K562 (cell line): ENCODE results near the gene TFPT. TPM values are rescaled to one million over a fixed set of nuclear protein-coding genes. Genes with fewer than 3 reads are reported as not detected.

Experiments used
- ATAC-seq: fragments of 200-7000 bp; cut with Tn5 transposase; 3 replicates; pipeline ENCODE4 v1.9.1; 2020; ENCODE audit warnings: moderate library complexity
- BruUV-seq: library from RNA; stranded (reverse); fragments of 400-500 nt; replicated peaks from 2 replicates; lab custom pipeline; 2021; lab: Mats Ljungman, UMichigan
- CTCF ChIA-PET: fragments of 300-600 bp; formaldehyde crosslinking; extraction: SDS; loops from one replicate; lab custom pipeline; 2021; ENCODE audit warnings: low intra/inter-chr PET ratio; lab: Yijun Ruan, JAX
- POLR2A ChIA-PET: fragments of 300-600, 350-650 bp; sonication (Branson Sonifier 250); formaldehyde crosslinking; extraction: SDS; loops from one replicate; lab custom pipeline; 2021; ENCODE audit warnings: antibody characterized with exemption, inconsistent platforms; lab: Yijun Ruan, JAX
- DNase-seq, 4 experiments: peaks; one replicate each; pipeline versions ENCODE4 v3.0.0 to v3.0.0-alpha.2; 2011 to 2018; ENCODE audit warnings: low spot score in 3 of 4, mixed read lengths in 3 of 4; ENCODE audit errors: extremely low read depth in 1 of 4
- FAIRE-seq: peaks from 2 replicates; lab custom pipeline; 2011; peaks lifted over from hg19 to GRCh38; lab: Jason Lieb, UNC
- H2AFZ ChIP-seq: 2 replicates; pipeline ENCODE4 v1.6.0; 2011; ENCODE audit warnings: low read depth, low read length, control low read depth, inconsistent platforms
- H3K27ac ChIP-seq: fragments of 200-600 bp; 3 replicates; pipeline ENCODE4 v1.8.0; 2011; ENCODE audit warnings: low read depth, mild to moderate bottlenecking, control low read depth, inconsistent platforms, low read length, moderate library complexity, mixed read lengths; ENCODE audit errors: extremely low read depth
- H3K27me3 ChIP-seq, 2 experiments: fragments of 300-600 bp in 1 of 2; 2 replicates in 1 of 2; 3 replicates in 1 of 2; pipeline versions ENCODE4 v1.6.0 to v1.8.0; 2011; ENCODE audit warnings: inconsistent platforms in 2 of 2, low read length in 2 of 2, mild to moderate bottlenecking in 1 of 2, mixed read lengths in 1 of 2, moderate library complexity in 1 of 2; ENCODE audit not compliant: control insufficient read depth in 2 of 2, insufficient read depth in 2 of 2
- H3K36me3 ChIP-seq: fragments of 300-600 bp; 3 replicates; pipeline ENCODE4 v1.8.0; 2011; ENCODE audit warnings: mild to moderate bottlenecking, low read length, inconsistent platforms; ENCODE audit not compliant: control insufficient read depth, insufficient read depth
- H3K4me1 ChIP-seq, 2 experiments: fragments of 200-600 bp in 1 of 2; replicated peaks in 1 of 2; 2 replicates in 1 of 2; 3 replicates in 1 of 2; pipeline versions ENCODE4 v1.5.1 to v1.8.0; 2011; ENCODE audit warnings: inconsistent platforms in 2 of 2, low read length in 2 of 2, mild to moderate bottlenecking in 1 of 2, mixed read lengths in 1 of 2, moderate library complexity in 1 of 2; ENCODE audit not compliant: control insufficient read depth in 2 of 2, insufficient read depth in 2 of 2
- H3K4me2 ChIP-seq: 2 replicates; pipeline ENCODE4 v1.6.1; 2011; ENCODE audit warnings: low read length, control low read depth, inconsistent platforms, mixed read lengths; ENCODE audit not compliant: insufficient read depth
- H3K4me3 ChIP-seq: fragments of 200-600 bp; sonication (generic), shearing (Covaris generic); 2 replicates; pipeline ENCODE4 v1.5.1; 2016; ENCODE audit warnings: control low read depth, inconsistent platforms
- H3K79me2 ChIP-seq: fragments of 200-600 bp; 3 replicates; pipeline ENCODE4 v1.8.0; 2011; ENCODE audit warnings: low read length, inconsistent platforms; ENCODE audit not compliant: control insufficient read depth, insufficient read depth
- H3K9ac ChIP-seq, 2 experiments: 2 replicates each; pipeline versions ENCODE4 v1.6.0 to v1.6.1; 2011; ENCODE audit warnings: low read depth in 2 of 2, low read length in 2 of 2, control low read depth in 1 of 2, inconsistent platforms in 1 of 2, mild to moderate bottlenecking in 1 of 2, mixed read lengths in 1 of 2; ENCODE audit not compliant: insufficient read depth in 1 of 2
- H3K9me1 ChIP-seq: one replicate; pipeline ENCODE4 v1.6.0; 2011; ENCODE audit warnings: inconsistent platforms, mild to moderate bottlenecking, low read length, moderate library complexity; ENCODE audit not compliant: control insufficient read depth, insufficient read depth
- H3K9me3 ChIP-seq: replicated peaks from 2 replicates; pipeline ENCODE4 v1.5.1; 2011; ENCODE audit warnings: low read depth, low read length, inconsistent platforms; ENCODE audit not compliant: control insufficient read depth, insufficient read depth
- H4K20me1 ChIP-seq: replicated peaks from 2 replicates; pipeline ENCODE4 v1.6.1; 2011; ENCODE audit warnings: low read length, inconsistent platforms, mixed read lengths; ENCODE audit not compliant: control insufficient read depth, insufficient read depth
- HMGXB4 ChIP-seq: sonication (generic); formaldehyde crosslinking; IDR thresholded peaks from 2 replicates; pipeline ENCODE4 v1.8.1; 2023; ENCODE audit warnings: mild to moderate bottlenecking, missing genetic modification reagents
- KDM1A ChIP-seq, 2 experiments: fragments of 450-650 bp; IDR thresholded peaks; 2 replicates each; pipeline ENCODE4 v1.6.1; 2016; ENCODE audit warnings: mild to moderate bottlenecking in 2 of 2
- MYBL2 ChIP-seq, 2 experiments: fragments of 450-650 bp in 1 of 2; sonication (generic) in 1 of 2; formaldehyde crosslinking in 1 of 2; IDR thresholded peaks; 2 replicates each; pipeline versions ENCODE4 v1.6.1 to v1.8.1; 2017 to 2022; ENCODE audit warnings: borderline replicate concordance in 1 of 2, inconsistent platforms in 1 of 2, low read depth in 1 of 2, mild to moderate bottlenecking in 1 of 2, missing genetic modification reagents in 1 of 2, moderate library complexity in 1 of 2
- SIN3A ChIP-seq, 2 experiments: fragments of 150-350 bp in 1 of 2; IDR thresholded peaks; 2 replicates each; pipeline ENCODE4 v1.6.1; 2011 to 2016; ENCODE audit warnings: borderline replicate concordance in 2 of 2, low read depth in 2 of 2, low read length in 2 of 2, mild to moderate bottlenecking in 2 of 2, moderate library complexity in 2 of 2; ENCODE audit not compliant: control insufficient read depth in 1 of 2
- ZBED1 ChIP-seq: IDR thresholded peaks from 2 replicates; pipeline ENCODE4 v1.6.1; 2014
- WGBS: fragments of 100-300 bp; shearing (Covaris generic); methylation state at CpG from one replicate; pipeline ENCODE4 v1.1.6; 2016; ENCODE audit warnings: low coverage, mixed read lengths; ENCODE audit not compliant: insufficient coverage; ENCODE audit errors: missing lambda C conversion rate; 5-methylcytosine and 5-hydroxymethylcytosine counted together
- in situ Hi-C: fragments of 300-500 bp; cut with MboI; formaldehyde crosslinking; loops from 4 replicates; pipeline ENCODE4 v1.15.0; 2018; ENCODE audit warnings: inconsistent platforms, mixed read lengths
- intact Hi-C: fragments of 100-400 bp; cut with micrococcal nuclease; formaldehyde crosslinking; loops from 2 replicates; pipeline ENCODE4 v1.14.2; 2022
- polyA plus RNA-seq, 8 experiments: library from polyadenylated mRNA; depleted of rRNA in 4 of 8; stranded (reverse) in 5 of 8; unstranded in 3 of 8; fragments of >200 nt; fragmentation: Nextera tagmentation in 2 of 8; fragmentation: Illumina TruSeq in 1 of 8; extraction: Ambion mirVana in 2 of 8; extraction: Trizol in 1 of 8; gene quantifications; 2 replicates each; pipeline versions ENCODE4 v1.2.1 to v1.2.3, GENCODE V29; 2011 to 2014; ENCODE audit warnings: inconsistent platforms in 1 of 8, missing spikeins in 1 of 8
- total RNA-seq, 7 experiments: library from RNA; depleted of rRNA in 6 of 7; stranded (reverse); fragments of >200 nt in 6 of 7; fragmentation: Illumina TruSeq in 2 of 7; extraction: Trizol in 2 of 7; gene quantifications; 2 replicates each; pipeline versions ENCODE4 v1.2.1 to v1.2.3, GENCODE V29; 2011 to 2021; ENCODE audit warnings: low replicate concordance in 1 of 7

The TFPT gene
- total and polyA plus RNA-seq, 9 of the 15 experiments (the other 6 are each of a cell fraction or from before 2014, with no cell fraction given) = 0.72 to 16.4 (median 9.2) TPM

- H2AFZ ChIP-seq = no peak overlapping the region
- ATAC-seq (no peak), DNase-seq (peak in 1 of 4 experiments; percentile 34), FAIRE-seq (no peak)
- intact Hi-C loops = no loop called here
- peaks cover 16% of the 10 kb centered on the region for H3K9me1 ChIP-seq
- in situ Hi-C loops = no loop called here
- H3K27ac ChIP-seq = no peak overlapping the region; the same call in 2 of the 3 replicates
- peak overlapping the region; percentile 93 for H3K4me3 ChIP-seq
- H3K36me3 ChIP-seq = peaks cover 50% of the 10 kb centered on the region
- 0 out of 2 replicates have a peak, but pooled peaks have one; percentile 4 for TF ChIP-seq HMGXB4
- TF ChIP-seq MYBL2 (IDR thresholded peaks at IDR 0.05; ENCODE audit: low read depth) = no peak
- peak; percentile 17; the same call in 1 of the 2 replicates for TF ChIP-seq MYBL2 (CRISPR knock-in tag; IDR thresholded peaks at IDR 0.05; ENCODE audit: borderline replicate concordance)
- peak; percentile 78; the same call in 1 of the 2 replicates for TF ChIP-seq ZBED1
- TF ChIP-seq KDM1A (IDR thresholded peaks at IDR 0.05) = no peak
- 0 out of 4 replicates have a peak, but pooled peaks of 1 of the 2 experiments have one; percentile 8 for TF ChIP-seq SIN3A (IDR thresholded peaks at IDR 0.05; ENCODE audit: borderline replicate concordance in 2 of 2, control insufficient read depth in 1 of 2, low read depth in 2 of 2, low read length in 2 of 2)
- CTCF ChIA-PET = no interaction called here
- BruUV-seq = no TSS peak
- no peaks in the 10 kb centered on the region for H3K27me3 ChIP-seq
- POLR2A ChIA-PET = interaction anchor here (0.9 to 3.1 kb wide), 6 partner anchors 10 to 58 kb away, joined by 3 to 29 read pairs (median 5); partner anchors contain the start of genes LENG1, PRPF31 and TFPT
- H3K79me2 ChIP-seq = peaks cover 52% of the 10 kb centered on the region
- peak overlapping the region; percentile 97 for H3K9ac ChIP-seq
- no peaks in the 10 kb centered on the region for H3K9me3 ChIP-seq
- peak overlapping the region; percentile 76 for H3K4me2 ChIP-seq
- peaks cover 14 to 23% of the 10 kb centered on the region in 2 experiments; a peak in 4 of 5 replicates for H3K4me1 ChIP-seq
- WGBS = 24% methylated on average over 24 of the region's 31 CpGs
- peaks cover 26% of the 10 kb centered on the region for H4K20me1 ChIP-seq
These were observed 23.2 kb upstream of the TFPT start for GRCh38 chr19:54138489-54139256.
